ENCODE measurements around the gene TBC1D8. TPM values are rescaled to one million over a fixed set of nuclear protein-coding genes. Genes with fewer than 3 reads are reported as not detected.

The TBC1D8 gene
- total and polyA plus RNA-seq, 9 of the 15 experiments (the other 6 are each of a cell fraction or from before 2014, with no cell fraction given): 0.36 to 1.3 (median 0.82) TPM

GRCh38 chr2:101012054-101012705 lies 139.0 kb downstream of the TBC1D8 start (continued):
- TF ChIP-seq, protein P1, sequence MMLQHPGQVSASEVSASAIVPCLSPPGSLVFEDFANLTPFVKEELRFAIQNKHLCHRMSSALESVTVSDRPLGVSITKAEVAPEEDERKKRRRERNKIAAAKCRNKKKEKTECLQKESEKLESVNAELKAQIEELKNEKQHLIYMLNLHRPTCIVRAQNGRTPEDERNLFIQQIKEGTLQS (IDR thresholded peaks at IDR 0.05): 0 out of 2 replicates have a peak, but pooled peaks have one; percentile 13
- TF ChIP-seq, protein P1 (CRISPR knock-in tag; conservative IDR thresholded peaks at IDR 0.05): no peak
- TF ChIP-seq MAFK (IDR thresholded peaks at IDR 0.05; ENCODE audit: low read length) (peak; percentile 54), ZNF23 (CRISPR knock-in tag; IDR thresholded peaks at IDR 0.05) (no peak), ZNF316 (IDR thresholded peaks at IDR 0.05) (peak; percentile 87), SMAD3 (CRISPR knock-in tag; conservative IDR thresholded peaks at IDR 0.05) (no peak), KDM2B (CRISPR knock-in tag; IDR thresholded peaks at IDR 0.05) (no peak), TEAD4 (IDR thresholded peaks at IDR 0.05; ENCODE audit: low read length) (no peak), TEAD4 (CRISPR knock-in tag; IDR thresholded peaks at IDR 0.05; ENCODE audit: borderline replicate concordance) (no peak), EHMT2 (IDR thresholded peaks at IDR 0.05) (no peak), RBBP5 (IDR thresholded peaks at IDR 0.05; ENCODE audit: borderline replicate concordance, insufficient read depth, low read length, poor library complexity, severe bottlenecking) (no peak), MAFG (tag; conservative IDR thresholded peaks at IDR 0.05) (peak; percentile 62)
- TF ChIP-seq, protein P2, sequence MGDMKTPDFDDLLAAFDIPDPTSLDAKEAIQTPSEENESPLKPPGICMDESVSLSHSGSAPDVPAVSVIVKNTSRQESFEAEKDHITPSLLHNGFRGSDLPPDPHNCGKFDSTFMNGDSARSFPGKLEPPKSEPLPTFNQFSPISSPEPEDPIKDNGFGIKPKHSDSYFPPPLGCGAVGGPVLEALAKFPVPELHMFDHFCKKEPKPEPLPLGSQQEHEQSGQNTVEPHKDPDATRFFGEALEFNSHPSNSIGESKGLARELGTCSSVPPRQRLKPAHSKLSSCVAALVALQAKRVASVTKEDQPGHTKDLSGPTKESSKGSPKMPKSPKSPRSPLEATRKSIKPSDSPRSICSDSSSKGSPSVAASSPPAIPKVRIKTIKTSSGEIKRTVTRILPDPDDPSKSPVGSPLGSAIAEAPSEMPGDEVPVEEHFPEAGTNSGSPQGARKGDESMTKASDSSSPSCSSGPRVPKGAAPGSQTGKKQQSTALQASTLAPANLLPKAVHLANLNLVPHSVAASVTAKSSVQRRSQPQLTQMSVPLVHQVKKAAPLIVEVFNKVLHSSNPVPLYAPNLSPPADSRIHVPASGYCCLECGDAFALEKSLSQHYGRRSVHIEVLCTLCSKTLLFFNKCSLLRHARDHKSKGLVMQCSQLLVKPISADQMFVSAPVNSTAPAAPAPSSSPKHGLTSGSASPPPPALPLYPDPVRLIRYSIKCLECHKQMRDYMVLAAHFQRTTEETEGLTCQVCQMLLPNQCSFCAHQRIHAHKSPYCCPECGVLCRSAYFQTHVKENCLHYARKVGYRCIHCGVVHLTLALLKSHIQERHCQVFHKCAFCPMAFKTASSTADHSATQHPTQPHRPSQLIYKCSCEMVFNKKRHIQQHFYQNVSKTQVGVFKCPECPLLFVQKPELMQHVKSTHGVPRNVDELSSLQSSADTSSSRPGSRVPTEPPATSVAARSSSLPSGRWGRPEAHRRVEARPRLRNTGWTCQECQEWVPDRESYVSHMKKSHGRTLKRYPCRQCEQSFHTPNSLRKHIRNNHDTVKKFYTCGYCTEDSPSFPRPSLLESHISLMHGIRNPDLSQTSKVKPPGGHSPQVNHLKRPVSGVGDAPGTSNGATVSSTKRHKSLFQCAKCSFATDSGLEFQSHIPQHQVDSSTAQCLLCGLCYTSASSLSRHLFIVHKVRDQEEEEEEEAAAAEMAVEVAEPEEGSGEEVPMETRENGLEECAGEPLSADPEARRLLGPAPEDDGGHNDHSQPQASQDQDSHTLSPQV (IDR thresholded peaks at IDR 0.05): no peak

All from K562 (cell line).